Measurements from ENCODE around the gene IL3.

The IL3 gene

GRCh38 chr5:132094393-132095076 lies 34.1 kb downstream of the IL3 start:
- Histone ChIP-seq H3K9me3 (ENCODE audit: low read depth, low read length) (no peaks in the 10 kb centered on the region), H3K9ac (ENCODE audit: insufficient read length) (no peak overlapping the region), H3K4me3 (no peak overlapping the region), H3K27ac (no peak overlapping the region), H3K36me3 (ENCODE audit: insufficient read depth, low read length) (no peaks in the 10 kb centered on the region)
- TF ChIP-seq POLR2AphosphoS5 (IDR thresholded peaks at IDR 0.05; ENCODE audit: borderline replicate concordance, low read depth, low read length) (no peak), FOXP2 (optimal IDR thresholded peaks at IDR 0.05; ENCODE audit: control extremely low read depth, extremely low read length, insufficient read depth) (no peak), EZH2 (IDR thresholded peaks at IDR 0.05) (no peak)
- DNase-seq (ENCODE audit: low read depth, low spot score) = no peak

GRCh38 chr5:132095077-132095410 lies 34.6 kb downstream of the IL3 start:
- Histone ChIP-seq H3K4me3 (no peak overlapping the region), H3K27ac (no peak overlapping the region), H3K36me3 (ENCODE audit: insufficient read depth, low read length) (no peaks in the 10 kb centered on the region), H3K9ac (ENCODE audit: insufficient read length) (no peak overlapping the region), H3K9me3 (ENCODE audit: low read depth, low read length) (no peaks in the 10 kb centered on the region)
- no peak for TF ChIP-seq POLR2AphosphoS5 (IDR thresholded peaks at IDR 0.05; ENCODE audit: borderline replicate concordance, low read depth, low read length)
- DNase-seq (ENCODE audit: low read depth, low spot score) = no peak

DNA sequence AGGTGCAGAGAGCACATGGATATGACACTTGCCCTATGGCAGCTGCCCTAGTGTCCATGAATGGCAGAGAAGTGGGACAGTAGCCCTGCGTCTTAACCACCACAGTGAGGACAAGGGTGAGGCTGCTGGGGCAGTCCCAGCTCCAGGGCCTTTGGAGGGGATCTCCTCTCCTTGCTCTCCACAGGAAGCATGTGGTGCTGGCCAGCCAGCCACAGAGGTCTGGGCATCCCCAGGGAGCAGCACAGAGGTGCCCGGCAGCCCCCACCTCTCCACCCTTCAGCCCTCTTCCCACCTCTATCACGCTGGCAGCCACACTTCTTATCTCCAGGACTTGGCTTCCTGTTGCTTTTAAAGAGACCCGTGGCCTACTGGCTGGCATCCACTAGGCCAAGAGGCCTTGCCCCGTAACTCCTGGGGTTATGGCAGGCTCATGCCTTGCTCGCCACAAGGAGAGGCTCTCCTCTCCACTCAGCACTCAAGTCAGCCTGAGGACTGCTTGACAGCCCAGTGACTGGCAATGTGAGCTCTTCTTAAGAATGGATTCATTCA lies 35.0 kb downstream of the IL3 start:
- Histone ChIP-seq H3K36me3 (ENCODE audit: insufficient read depth, low read length) (no peaks in the 10 kb centered on the region), H3K4me3 (no peak overlapping the region), H3K27ac (no peak overlapping the region), H3K9me3 (ENCODE audit: low read depth, low read length) (no peaks in the 10 kb centered on the region), H3K9ac (ENCODE audit: insufficient read length) (no peak overlapping the region)
- DNase-seq (ENCODE audit: low read depth, low spot score) = no peak
- no peak for TF ChIP-seq EZH2 (IDR thresholded peaks at IDR 0.05)
- no peak for TF ChIP-seq FOXP2 (optimal IDR thresholded peaks at IDR 0.05; ENCODE audit: control extremely low read depth, extremely low read length, insufficient read depth)
- TF ChIP-seq POLR2AphosphoS5 (IDR thresholded peaks at IDR 0.05; ENCODE audit: borderline replicate concordance, low read depth, low read length) = no peak

DNA sequence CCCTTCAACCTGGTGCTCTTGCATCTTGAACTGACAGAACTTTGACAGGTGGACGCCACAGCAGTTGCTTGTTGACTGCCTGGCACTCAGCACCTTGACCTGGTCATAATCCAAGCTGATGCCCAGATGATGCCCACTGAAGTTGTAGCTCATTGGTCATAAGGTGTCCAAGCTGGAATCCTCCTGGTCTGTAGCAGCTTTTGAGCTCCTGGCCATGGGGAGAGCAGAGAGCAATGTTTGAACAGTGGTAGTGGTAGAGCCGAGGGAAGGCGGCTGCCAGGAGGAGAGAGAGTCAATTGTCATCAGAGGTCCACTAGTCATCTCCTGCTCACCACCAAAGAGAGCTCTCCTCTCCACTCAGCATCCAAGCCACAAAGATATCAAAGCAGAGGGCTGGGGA lies 36.4 kb downstream of the IL3 start:
- DNase-seq (ENCODE audit: low read depth, low spot score) = no peak
- no peak overlapping the region for H3K4me3 ChIP-seq
- H3K9ac ChIP-seq (ENCODE audit: insufficient read length) = no peak overlapping the region
- no peaks in the 10 kb centered on the region for H3K36me3 ChIP-seq (ENCODE audit: insufficient read depth, low read length)
- no peak overlapping the region for H3K27ac ChIP-seq
- H3K9me3 ChIP-seq (ENCODE audit: low read depth, low read length) = no peaks in the 10 kb centered on the region
- no peak for TF ChIP-seq FOXP2 (optimal IDR thresholded peaks at IDR 0.05; ENCODE audit: control extremely low read depth, extremely low read length, insufficient read depth)

- Histone ChIP-seq H3K36me3 (ENCODE audit: insufficient read depth, low read length) (no peaks in the 10 kb centered on the region), H3K27ac (no peak overlapping the region), H3K4me3 (no peak overlapping the region), H3K9me3 (ENCODE audit: low read depth, low read length) (no peaks in the 10 kb centered on the region), H3K9ac (ENCODE audit: insufficient read length) (no peak overlapping the region)
- TF ChIP-seq EZH2 (IDR thresholded peaks at IDR 0.05) (no peak), FOXP2 (optimal IDR thresholded peaks at IDR 0.05; ENCODE audit: control extremely low read depth, extremely low read length, insufficient read depth) (no peak), POLR2AphosphoS5 (IDR thresholded peaks at IDR 0.05; ENCODE audit: borderline replicate concordance, low read depth, low read length) (no peak)
- no peak for DNase-seq (ENCODE audit: low read depth, low spot score)
Observed at GRCh38 chr5:132098151-132098594, 37.7 kb downstream of the IL3 start.

- no peak overlapping the region for H3K4me3 ChIP-seq
- no peak overlapping the region for H3K9ac ChIP-seq (ENCODE audit: insufficient read length)
- no peak for DNase-seq (ENCODE audit: low read depth, low spot score)
- H3K9me3 ChIP-seq (ENCODE audit: low read depth, low read length) = no peaks in the 10 kb centered on the region
- H3K36me3 ChIP-seq (ENCODE audit: insufficient read depth, low read length) = no peaks in the 10 kb centered on the region
- no peak overlapping the region for H3K27ac ChIP-seq
- no peak for TF ChIP-seq EZH2 (IDR thresholded peaks at IDR 0.05)
- no peak for TF ChIP-seq POLR2AphosphoS5 (IDR thresholded peaks at IDR 0.05; ENCODE audit: borderline replicate concordance, low read depth, low read length)
- no peak for TF ChIP-seq FOXP2 (optimal IDR thresholded peaks at IDR 0.05; ENCODE audit: control extremely low read depth, extremely low read length, insufficient read depth)
Observed at GRCh38 chr5:132098621-132099020, 38.2 kb downstream of the IL3 start.

- Histone ChIP-seq H3K36me3 (ENCODE audit: insufficient read depth, low read length) (no peaks in the 10 kb centered on the region), H3K4me3 (no peak overlapping the region), H3K9ac (ENCODE audit: insufficient read length) (no peak overlapping the region), H3K27ac (no peak overlapping the region), H3K9me3 (ENCODE audit: low read depth, low read length) (no peaks in the 10 kb centered on the region)
- TF ChIP-seq POLR2AphosphoS5 (IDR thresholded peaks at IDR 0.05; ENCODE audit: borderline replicate concordance, low read depth, low read length) (no peak), FOXP2 (optimal IDR thresholded peaks at IDR 0.05; ENCODE audit: control extremely low read depth, extremely low read length, insufficient read depth) (no peak), EZH2 (IDR thresholded peaks at IDR 0.05) (no peak)
- DNase-seq (ENCODE audit: low read depth, low spot score) = no peak
Observed at GRCh38 chr5:132099076-132099748, 38.8 kb downstream of the IL3 start.

- TF ChIP-seq POLR2AphosphoS5 (IDR thresholded peaks at IDR 0.05; ENCODE audit: borderline replicate concordance, low read depth, low read length) (no peak), EZH2 (IDR thresholded peaks at IDR 0.05) (no peak), FOXP2 (optimal IDR thresholded peaks at IDR 0.05; ENCODE audit: control extremely low read depth, extremely low read length, insufficient read depth) (no peak)
- Histone ChIP-seq H3K4me3 (no peak overlapping the region), H3K9ac (ENCODE audit: insufficient read length) (no peak overlapping the region), H3K27ac (no peak overlapping the region), H3K9me3 (ENCODE audit: low read depth, low read length) (no peaks in the 10 kb centered on the region), H3K36me3 (ENCODE audit: insufficient read depth, low read length) (no peaks in the 10 kb centered on the region)
- no peak for DNase-seq (ENCODE audit: low read depth, low spot score)
Observed at GRCh38 chr5:132099905-132100304, 39.5 kb downstream of the IL3 start.
